HG03097 (cell line): ENCODE results near the gene PPP1R27.
"Not testable (repeated sequence)": the region's sequence is repeated elsewhere in the genome, so short reads cannot be mapped to it uniquely, and the experiment has no call there.

Experiments used
- ATAC-seq: cut with Tn5 transposase; IDR thresholded peaks from one replicate; pipeline ENCODE4 v1.9.1; 2021; ENCODE audit not compliant: unreplicated experiment, low FRiP score

The PPP1R27 gene

DNA sequence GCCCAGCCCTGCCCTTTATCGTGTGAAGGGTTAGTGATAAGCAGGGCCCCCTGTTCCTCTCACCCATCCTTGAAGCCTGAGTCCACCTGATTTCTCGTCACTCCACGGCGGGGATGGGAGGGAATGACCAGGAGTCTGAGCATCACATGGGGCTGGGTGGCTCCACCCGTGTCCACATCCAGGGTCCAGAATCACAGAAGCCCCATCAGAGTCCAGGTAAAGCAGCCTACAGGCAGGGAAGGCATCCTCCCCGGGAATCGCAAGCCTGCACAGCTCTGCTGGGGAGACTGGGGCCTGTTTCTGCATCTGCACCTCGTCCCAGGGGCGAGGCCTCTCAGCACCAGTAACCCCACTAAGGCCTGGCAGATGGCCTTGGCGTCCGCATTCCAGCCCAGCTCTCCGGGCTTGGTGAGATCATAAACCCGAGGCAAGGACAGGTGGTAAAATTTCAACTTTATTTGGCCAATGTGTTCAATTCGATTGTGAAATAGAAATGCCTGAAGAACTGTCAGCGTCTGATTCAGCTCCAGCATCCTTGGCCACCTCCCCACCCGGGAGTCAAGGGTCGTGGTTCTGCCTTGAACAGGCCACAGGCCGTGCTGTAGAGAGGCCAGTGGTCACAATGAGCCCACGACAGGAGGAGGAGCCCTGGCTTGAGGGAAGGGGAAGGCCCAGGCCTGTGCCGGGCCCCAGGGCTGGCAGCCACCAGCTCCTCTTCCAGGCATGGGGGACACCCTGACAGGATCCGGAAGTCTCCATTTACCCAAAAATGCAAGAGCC lies 8.1 kb upstream of the PPP1R27 start:
- ATAC-seq = no peak

DNA sequence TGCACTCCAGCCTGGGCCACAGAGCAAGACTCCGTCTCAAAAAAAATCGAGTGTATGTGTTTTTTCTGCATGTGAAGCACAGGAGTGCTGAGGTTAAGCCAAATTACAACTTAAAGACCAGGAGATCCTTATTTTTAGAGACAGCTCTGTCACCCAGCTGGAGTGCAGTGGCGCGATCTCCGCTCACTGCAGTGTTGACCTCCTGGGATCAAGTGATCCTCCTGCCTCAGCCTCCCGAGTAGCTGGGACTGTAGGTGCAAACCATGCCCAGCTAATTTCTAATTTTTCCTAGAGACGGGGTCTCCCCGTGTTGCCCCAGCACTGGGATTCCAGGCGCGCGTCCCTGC lies 7.5 kb upstream of the PPP1R27 start:
- no peak for ATAC-seq

DNA sequence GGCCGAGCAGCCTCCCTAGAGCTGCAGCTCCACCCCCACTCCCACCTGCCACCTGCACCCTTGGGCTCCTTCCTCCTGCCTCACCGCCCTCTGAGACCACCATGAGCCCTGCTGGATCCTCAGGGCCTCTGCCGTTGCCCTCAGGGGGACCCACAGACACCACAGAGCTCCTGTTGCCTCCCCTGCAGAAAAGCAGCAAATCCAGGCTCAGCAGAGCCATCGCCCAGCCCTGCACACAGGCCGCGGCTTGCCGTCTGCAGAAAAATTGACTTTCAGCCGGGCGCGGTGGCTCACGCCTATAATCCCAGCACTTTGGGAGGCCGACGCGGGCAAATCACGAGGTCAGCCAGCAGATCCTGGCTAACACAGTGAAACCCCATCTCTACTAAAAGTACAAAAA lies 7.0 kb upstream of the PPP1R27 start:
- ATAC-seq = no peak

DNA sequence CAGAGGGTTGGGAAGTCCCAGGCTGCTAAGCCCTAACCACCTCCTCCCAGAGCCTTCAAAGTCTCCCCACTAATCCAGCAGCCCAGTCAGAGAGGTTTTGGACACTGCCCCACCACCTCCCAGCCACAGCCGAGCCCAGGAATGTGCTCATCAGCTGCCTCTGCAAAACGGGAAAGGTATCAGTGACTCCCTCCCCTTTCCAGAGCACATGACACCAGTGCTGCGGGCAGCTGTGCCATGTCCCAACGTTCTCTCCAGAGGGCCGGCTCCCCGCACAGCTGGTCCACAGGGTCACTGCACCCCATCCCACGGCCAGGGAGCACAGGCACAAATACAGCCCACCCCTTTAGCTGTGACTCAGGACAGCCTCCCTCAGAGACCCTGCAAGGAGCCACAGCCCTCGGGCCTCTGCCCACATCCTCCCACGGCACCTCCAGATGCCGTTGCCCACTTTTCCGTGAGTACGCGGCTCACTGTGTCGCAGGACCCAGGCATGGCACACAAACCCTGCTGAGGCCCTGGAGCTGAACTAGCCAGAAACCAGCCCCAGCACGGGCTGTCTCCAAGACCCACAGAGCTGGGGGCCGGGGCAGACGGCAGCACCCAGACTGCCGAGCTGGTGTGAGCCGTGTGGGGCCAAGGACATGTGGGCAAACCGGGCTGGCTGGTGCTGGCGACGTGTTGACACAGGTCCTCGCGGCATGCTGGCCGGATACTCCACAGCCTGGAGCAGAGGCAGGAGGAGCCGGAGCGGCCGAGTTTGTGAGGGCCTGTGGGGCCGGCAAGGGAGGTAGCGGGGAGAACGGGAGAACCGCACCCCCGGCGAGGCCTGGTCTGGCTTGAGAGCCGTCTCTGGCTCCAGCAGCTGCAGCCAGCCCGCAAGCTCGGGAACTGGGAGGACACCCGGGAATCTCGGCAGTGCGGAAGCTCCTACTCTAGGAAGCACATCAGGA lies 6.3 kb upstream of the PPP1R27 start:
- ATAC-seq = no peak

DNA sequence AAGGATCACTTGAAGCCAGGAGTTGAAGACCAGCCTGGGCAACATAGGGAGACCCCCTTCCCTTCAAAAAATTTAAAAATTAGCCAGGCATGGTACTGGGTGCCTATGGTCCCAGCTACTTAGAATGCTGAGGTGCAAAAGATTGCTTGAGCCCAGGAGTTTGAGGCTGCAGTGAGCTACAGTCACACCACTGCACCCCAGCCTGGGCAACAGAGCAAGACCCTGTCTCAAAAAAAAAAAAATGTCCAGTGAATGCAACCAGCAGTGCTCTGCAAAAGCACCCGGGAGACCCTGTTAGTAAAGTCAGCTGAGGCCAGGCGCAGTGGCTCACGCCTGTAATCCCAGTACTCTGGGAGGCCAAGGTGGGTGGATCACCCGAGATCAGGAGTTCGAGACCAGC lies 5.2 kb upstream of the PPP1R27 start:
- not testable (repeated sequence) for ATAC-seq

DNA sequence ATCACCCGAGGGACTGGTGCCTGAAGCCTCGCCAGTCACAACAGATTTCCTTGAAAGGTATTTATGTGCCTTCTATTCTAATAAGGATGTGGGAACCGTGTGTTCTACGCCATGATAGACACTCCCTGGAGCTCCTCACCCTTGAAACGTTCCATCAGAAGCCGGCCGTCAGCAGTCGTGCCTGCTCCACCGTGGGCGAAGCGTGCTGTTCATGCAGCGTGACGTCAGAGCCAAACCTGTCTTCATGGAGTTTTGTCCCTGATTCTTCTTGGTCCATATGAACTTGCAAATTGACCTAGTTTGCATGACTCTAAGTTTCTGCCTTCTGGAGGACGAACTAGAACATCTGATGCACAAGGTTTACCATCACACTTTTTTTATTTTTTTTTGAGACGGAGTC lies 4.5 kb upstream of the PPP1R27 start:
- no peak for ATAC-seq

DNA sequence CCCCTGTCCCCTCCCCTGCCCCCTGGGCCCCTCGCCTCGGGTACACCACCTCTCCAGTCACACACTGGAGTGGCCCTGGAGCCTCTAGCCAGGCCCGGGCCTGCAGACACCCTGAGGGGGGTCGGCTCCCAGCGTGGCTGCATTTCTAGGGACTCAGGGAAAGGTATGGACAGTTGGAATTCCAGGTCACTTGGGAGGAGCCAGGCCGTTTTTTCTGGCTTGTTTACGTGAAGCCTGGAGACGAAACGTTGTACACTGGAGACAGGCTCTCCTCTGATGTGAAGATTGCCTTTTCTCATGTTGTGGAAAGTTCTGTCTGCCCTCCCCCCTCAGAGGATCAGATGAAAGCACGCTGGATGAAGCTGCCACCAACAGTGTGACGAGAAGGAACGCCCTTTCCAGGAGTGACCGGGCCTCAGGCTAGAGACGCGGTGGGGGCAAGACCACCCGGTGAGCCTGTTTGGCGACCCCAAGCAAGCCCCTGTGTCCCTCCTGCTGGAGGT lies 4.0 kb upstream of the PPP1R27 start:
- ATAC-seq = no peak

DNA sequence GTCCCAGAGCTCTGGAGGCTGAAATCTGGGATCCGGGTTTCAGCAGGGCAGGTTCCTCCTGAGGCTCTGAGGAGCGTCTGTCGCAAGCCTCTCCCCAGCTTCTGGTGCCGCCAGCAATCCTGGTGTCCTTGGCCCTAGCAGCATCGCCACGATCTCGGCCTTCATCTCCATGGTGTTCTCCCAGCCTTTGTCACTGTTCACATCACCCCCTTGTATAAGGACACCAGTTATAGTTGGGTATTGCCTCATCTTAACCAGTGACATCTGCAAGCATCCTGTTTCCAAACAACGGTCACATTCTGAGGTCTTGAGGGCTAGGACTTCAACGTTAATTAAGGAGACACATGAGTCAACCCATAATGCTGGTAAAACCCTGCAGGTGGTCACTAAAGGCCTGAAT lies 2.8 kb upstream of the PPP1R27 start:
- no peak for ATAC-seq

DNA sequence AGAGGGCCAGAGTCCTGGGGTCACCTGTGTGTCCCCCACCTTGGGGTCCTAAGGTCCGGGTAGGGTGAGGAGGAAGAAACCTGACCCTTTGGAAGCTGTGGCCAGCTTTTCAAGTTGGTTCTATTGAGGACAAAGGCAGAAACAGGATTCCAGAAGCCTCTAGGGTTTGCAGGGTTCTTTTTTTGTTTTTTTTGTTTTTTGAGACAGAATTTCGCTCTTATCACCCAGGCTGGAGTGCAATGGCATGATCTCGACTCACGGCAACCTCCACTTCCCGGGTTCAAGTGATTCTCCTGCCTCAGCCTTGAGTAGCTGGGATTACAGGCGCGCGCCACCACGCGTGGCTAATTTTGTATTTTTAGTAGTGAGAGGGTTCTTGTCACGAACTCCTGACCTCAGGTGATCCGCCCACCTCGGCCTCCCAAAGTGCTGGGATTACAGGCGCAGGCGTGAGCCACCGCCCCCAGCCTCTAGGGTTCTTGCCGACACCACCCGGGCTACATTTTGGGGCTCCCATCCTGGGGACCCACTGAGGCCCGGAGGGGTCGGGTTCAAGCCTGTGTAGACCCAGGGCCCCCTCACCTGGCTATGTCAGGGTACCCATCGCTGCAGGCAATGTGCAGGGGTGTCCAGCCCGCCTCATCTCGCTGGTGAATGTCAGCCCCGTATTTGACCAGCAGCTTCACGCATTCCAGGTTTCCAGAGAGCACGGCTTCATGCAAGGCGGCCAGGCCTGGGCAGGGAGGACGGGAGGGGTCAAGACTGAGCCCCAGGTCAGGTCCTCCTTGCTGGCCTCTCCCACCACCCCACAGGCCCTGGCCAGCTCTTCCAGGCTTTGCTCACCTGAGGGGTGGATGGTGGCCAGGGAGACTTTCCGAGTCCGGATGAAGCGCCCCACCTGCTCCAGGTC lies 674 bp downstream of the PPP1R27 start:
- peak; percentile 1 for ATAC-seq

DNA sequence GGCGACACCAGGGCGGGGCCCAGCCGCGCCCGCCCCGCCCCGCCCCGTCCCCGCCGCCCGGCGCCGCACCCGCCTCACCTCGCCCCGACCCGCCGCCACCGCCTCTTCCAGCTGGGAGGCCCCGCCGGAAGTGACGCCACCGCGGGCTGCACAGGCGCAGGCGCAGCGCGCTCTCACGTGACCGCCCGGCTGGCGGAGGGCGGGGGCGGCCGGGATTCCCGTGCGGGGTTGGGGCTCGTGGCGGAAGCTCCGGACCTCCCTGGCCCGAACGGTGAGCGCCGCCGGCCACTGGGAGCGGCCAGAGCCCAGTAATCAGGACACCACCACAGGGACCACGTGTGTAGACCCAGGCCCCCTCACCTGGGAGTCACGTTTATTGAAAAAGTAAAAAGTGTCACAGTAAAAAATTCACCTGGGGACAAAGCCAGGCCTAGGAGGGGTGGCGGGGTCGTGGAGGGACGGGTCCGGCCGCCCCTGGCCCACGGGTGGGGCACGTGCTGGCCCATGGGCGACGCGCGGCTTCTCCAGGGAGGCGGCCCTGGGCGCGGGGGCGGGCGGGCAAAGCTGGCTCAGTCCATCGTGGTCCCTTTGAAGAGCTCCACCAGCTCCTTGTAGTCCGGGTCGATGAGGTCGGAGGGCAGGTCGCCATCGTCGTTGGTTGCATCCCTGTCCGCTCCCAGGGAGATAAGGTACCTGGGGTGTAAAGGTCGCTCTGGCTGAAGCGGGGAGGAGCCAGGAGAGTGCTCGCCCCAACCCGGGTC lies 1.5 kb downstream of the PPP1R27 start, which contains the start of gene MCRIP1:
Gene MCRIP1 (minus strand): TSS at position 132 of the 761 bp plus-strand sequence. CDS start 8,785 bp downstream, outside the sequence.
- peak; percentile 57 for ATAC-seq

DNA sequence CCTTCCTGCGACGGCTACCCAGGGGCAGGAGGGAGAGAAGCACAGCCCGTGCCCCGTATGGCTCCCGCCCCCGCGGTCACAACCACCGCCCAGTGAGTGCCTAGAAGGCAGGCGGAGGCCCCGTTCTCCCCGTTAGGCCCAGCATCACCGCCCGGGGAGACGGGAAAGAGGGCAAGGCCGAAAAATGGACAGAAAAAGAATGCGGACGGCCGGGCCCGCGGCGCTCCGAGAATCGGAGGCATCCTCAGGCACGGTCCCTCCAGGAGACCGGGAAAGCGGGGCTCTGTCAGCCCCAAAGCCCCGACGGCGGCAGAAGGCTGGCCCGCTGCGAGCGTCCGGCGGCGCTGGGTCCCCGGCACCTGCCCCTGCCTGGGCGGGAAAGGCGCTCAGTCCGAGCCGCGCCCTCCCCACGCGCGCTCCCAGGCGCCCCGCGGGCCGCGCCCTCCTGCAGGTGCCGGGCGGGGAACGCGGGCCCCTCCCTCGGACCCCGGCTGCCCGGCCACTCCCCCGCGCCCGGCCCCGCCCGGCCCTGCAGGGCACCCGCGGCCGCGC lies 2.2 kb downstream of the PPP1R27 start:
- peak; percentile 60 for ATAC-seq

DNA sequence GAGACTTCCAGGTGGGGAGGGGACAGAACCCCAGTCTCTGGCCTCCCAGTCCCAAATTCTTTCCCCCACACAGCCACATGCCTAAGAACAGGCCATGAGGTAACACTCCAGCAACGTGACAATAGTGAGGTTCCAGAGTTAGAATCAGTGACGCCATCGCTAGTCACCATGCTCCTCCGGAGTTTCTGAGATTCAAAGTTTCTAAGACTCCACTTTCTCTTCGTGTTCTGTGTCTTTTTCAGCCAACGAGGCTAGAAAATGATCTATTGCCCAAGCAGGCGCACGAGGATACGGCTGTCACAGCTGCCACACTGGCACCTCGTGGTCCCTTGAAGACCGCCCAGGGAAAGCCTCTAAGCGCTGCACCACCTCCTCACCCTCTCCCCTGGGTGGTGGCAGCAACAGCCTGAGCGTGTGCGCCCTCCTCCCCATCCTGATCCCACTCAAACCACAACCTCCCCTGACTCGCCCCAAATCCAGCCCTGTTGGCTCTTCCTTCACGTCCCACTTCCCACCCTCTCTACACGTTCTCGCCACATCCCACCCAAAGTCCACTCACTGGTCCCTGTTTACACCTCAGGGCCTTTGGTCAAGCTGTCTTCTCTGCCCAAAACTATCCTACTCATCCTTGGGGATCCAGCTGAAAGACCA lies 2.8 kb downstream of the PPP1R27 start:
- ATAC-seq = peak; percentile 19

DNA sequence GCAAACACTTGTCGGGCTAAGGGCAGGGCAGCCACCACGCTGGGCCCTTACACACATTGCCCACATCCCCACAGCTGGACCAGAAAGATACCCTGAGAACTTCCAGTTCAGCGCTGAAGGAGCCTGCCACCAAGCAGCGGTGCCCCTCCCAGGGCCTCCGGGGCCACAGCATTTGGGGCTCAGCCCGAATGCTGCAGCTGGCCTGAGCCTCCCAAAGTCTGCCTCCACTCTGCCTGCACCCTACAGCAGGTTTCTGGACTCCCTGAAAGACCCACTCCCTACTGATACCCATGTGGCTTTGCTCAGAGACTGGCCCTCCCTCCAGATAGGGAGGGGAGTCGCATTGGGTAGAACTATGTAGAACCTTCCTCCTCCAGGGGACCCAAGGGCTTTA lies 3.3 kb downstream of the PPP1R27 start:
- no peak for ATAC-seq

DNA sequence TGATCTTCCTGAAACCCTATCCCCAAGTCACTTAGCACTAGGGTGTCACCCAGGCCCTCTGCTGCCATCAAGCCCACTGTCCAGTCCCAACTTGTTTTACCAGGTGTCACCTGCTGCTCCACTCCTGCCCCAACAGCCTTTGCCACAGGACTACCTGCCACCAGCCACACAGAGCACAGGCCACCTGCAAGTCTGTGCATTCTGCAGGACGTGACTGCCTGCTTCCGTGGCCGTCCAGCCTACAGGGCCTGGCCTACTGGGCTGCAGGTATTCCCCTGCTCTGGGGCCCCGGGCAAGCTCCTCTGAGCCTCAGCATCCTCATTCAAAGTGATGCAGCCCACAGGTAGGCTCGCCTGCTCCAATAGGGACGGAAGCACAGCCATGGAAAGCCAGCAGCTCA lies 5.0 kb downstream of the PPP1R27 start:
- no peak for ATAC-seq

DNA sequence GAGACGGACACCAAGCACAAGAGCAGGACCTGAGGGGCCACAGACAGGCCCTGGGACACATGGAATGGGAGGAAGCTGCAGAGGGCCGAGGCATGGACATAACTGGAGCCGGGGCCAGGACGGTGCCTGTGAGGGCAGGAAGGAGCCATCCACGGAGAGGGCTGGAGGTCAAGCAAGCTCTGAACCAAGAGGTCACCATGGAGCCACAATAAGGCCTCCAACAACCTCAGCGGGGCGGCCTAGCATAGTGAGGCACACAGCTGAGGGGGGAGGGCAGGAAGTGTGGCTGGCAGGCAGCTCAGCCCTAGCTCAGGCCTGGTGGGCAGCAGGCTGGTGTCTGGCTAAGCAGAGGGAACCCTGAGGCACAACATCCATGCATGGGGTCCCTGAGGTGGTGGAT lies 6.2 kb downstream of the PPP1R27 start:
- ATAC-seq = no peak

DNA sequence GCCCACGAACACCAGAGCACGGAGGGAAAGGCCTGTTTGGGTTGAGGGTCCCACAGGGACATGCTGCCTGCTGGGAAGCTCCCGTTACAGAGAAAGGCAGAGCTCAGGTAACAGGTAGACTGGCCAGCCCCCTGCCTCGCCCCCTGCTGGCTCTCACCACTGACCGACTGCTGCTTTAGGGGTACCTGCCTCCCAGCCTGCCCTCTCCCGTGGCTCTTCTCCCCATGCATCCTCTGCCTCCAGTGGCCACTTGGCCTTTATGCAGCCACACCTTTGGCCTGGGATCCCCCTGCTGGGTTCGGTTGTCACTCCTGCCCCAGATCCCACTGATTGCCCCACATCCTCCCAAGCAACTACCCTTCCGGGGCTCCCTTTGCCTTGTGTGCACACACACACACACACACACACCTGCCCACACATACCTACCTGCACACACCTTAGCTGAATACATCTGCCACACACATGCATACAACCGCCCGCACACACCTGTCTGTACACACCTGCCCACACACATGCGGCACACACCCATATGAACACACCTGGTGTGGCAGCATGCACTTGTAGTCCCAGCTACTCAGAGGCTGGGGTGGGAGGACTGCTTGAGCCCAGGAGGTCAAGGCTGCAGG lies 8.9 kb downstream of the PPP1R27 start:
- no peak for ATAC-seq

DNA sequence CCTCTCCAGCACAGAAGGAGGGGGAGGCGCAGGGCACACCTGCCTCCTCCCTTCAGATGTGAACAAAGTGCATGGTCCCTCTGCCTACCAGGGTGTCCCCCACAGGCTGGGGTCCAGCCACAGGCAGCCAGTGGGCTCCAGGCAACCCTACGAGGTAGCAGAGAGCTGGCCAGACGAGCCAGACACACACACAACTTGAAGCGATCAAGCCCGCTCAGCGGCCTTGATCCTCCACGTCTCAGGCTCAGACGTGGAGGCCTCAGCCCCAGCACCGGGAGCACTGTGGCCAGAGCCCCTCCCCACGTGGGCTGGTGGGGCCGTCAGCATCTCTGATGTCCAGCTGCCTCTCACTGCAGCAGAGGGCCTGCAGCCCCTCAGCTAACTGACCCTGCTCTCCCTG lies 10.3 kb downstream of the PPP1R27 start:
- no peak for ATAC-seq

DNA sequence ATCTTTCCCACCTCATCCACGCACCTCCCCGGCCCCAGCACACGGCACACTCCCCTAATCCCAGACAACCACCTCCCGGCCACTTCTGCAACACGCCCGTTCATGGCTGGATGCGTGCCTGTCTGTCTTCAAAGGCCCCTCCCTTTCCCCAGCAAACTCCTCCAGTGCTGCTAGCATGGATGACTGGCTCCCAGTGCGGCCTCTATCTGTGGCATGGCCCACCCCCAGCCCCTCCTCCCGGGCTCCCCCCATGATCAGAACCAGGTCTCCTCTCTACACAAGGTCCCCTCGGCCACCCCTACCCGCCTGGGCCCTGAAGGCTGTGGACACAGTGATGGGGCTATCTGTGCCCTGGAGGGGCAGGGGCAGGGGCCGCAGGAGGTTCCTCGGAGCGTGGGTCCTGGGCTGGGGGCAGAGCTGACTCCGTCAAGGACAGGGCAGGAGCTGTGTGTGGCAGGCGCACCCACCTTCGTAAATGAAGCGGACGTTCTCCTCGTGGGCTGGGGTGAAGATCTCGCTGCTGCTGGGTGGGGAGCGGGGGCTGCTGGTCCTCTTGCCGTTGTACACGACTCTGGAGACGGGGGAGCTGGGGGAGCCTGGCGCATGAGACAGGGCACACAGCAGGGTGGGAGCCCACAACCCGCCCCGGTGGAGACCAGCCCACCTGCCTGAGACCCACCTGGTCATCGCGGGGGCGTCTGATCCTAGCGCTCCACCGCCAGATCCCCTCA lies 10.9 kb downstream of the PPP1R27 start:
- ATAC-seq = no peak
